Measurements from ENCODE around the gene HDAC10.

DNA sequence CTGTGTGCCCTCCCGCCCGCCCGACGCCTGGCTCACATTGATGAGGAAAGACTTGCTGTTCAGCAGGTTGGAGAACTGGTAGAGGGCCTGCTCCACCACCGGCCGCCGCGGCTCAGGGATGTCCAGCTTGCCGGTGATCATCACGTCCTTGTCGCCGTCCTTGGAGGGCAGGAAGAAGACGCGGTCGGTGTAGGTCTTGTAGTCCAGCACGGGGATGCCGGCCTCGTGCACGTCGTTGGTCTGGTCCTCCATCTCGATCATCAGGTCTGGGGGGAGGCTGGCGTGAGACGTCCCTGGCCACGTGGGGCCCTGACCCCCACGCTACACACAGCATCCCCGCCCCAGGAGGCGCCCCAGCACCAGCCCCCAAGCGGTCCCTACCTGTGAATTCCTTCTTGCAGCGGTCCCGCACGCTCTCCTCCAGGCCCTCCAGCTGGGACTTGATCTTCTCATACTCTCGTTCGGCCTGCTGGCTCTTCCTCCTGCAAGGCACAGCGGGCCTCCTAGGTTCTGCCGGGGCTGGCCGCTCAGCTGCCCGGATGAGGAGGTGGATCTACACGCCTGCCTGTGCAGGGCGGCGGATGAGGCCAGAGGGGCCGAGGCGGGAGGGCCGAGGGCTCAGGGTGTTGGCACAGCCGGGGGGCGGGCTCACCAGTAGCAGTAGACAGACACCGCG lies 29.8 kb upstream of the HDAC10 start:
- TF ChIP-seq, protein P1, sequence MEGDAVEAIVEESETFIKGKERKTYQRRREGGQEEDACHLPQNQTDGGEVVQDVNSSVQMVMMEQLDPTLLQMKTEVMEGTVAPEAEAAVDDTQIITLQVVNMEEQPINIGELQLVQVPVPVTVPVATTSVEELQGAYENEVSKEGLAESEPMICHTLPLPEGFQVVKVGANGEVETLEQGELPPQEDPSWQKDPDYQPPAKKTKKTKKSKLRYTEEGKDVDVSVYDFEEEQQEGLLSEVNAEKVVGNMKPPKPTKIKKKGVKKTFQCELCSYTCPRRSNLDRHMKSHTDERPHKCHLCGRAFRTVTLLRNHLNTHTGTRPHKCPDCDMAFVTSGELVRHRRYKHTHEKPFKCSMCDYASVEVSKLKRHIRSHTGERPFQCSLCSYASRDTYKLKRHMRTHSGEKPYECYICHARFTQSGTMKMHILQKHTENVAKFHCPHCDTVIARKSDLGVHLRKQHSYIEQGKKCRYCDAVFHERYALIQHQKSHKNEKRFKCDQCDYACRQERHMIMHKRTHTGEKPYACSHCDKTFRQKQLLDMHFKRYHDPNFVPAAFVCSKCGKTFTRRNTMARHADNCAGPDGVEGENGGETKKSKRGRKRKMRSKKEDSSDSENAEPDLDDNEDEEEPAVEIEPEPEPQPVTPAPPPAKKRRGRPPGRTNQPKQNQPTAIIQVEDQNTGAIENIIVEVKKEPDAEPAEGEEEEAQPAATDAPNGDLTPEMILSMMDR (IDR thresholded peaks at IDR 0.05): no peak
- TF ChIP-seq POLR2A (IDR thresholded peaks at IDR 0.05): no peak

All from tibial nerve (tissue), 3 donors.